OCI-LY7 (cell line): ENCODE results near the gene SMG9. TPM values are rescaled to one million over a fixed set of nuclear protein-coding genes. Genes with fewer than 3 reads are reported as not detected.

Experiments used
- BruUV-seq: library from RNA; stranded (reverse); fragments of 400-500 nt; replicated peaks from 2 replicates; lab custom pipeline; 2021; lab: Mats Ljungman, UMichigan
- CTCF ChIA-PET: fragments of 300-600 bp; sonication (Branson Sonifier 250); formaldehyde crosslinking; loops from one replicate; lab custom pipeline; 2022; ENCODE audit warnings: antibody characterized with exemption; ENCODE audit not compliant: unreplicated experiment; lab: Charles Lee
- POLR2A ChIA-PET: fragments of 300-600 bp; sonication (Branson Sonifier 250); formaldehyde crosslinking; loops from one replicate; lab custom pipeline; 2022; ENCODE audit warnings: antibody characterized with exemption; lab: Charles Lee
- DNase-seq: peaks from one replicate; pipeline ENCODE4 v3.0.0-alpha.2; 2015; ENCODE audit warnings: low spot score
- H2AFZ ChIP-seq: fragments of 200-600 bp; sonication (generic), shearing (Covaris generic); 2 replicates; pipeline ENCODE4 v1.6.1; 2014; ENCODE audit warnings: mild to moderate bottlenecking, antibody characterized with exemption, low read length, moderate library complexity
- H3K27ac ChIP-seq: fragments of 200-600 bp; sonication (generic); 2 replicates; pipeline ENCODE4 v1.5.1; 2014; ENCODE audit warnings: mixed run types, low read depth, mild to moderate bottlenecking, moderate library complexity, low read length, inconsistent platforms; ENCODE audit not compliant: poor library complexity, severe bottlenecking
- H3K36me3 ChIP-seq: fragments of 200-600 bp; sonication (generic); 2 replicates; pipeline ENCODE4 v1.6.1; 2014; ENCODE audit warnings: mild to moderate bottlenecking, antibody characterized with exemption, low read length, moderate library complexity, mixed read lengths; ENCODE audit not compliant: insufficient read depth
- H3K4me1 ChIP-seq: fragments of 200-600 bp; sonication (generic); 2 replicates; pipeline ENCODE4 v1.5.1; 2014; ENCODE audit warnings: mild to moderate bottlenecking, low read length; ENCODE audit not compliant: insufficient read depth, poor library complexity, severe bottlenecking
- H3K4me2 ChIP-seq: fragments of 200-600 bp; sonication (generic); 2 replicates; pipeline ENCODE4 v1.6.1; 2014; ENCODE audit warnings: mild to moderate bottlenecking, low read length
- H3K4me3 ChIP-seq: fragments of 200-600 bp; sonication (generic); 2 replicates; pipeline ENCODE4 v1.5.1; 2014; ENCODE audit warnings: mild to moderate bottlenecking, low read depth, low read length; ENCODE audit not compliant: poor library complexity, severe bottlenecking
- H3K79me2 ChIP-seq: fragments of 200-600 bp; sonication (generic); 2 replicates; pipeline ENCODE4 v1.6.1; 2016; ENCODE audit warnings: low read depth, mild to moderate bottlenecking, low read length, moderate library complexity, mixed read lengths; ENCODE audit not compliant: insufficient read depth
- H3K9me2 ChIP-seq: fragments of 200-600 bp; sonication (generic); 2 replicates; pipeline ENCODE4 v1.6.1; 2016; ENCODE audit warnings: mild to moderate bottlenecking, low read length, mixed read lengths; ENCODE audit not compliant: insufficient read depth
- H3K9me3 ChIP-seq: fragments of 200-600 bp; sonication (generic); 2 replicates; pipeline ENCODE4 v1.6.1; 2014; ENCODE audit warnings: mild to moderate bottlenecking, mixed run types, low read length, mixed read lengths
- H4K20me1 ChIP-seq: fragments of 200-600 bp; sonication (generic); 2 replicates; pipeline ENCODE4 v1.6.1; 2014; ENCODE audit warnings: mild to moderate bottlenecking, antibody characterized with exemption, low read length, moderate library complexity, mixed read lengths; ENCODE audit not compliant: insufficient read depth
- CTCF ChIP-seq: fragments of 200-600 bp; sonication (generic); conservative IDR thresholded peaks from 2 replicates; pipeline ENCODE4 v1.5.1; 2014; ENCODE audit warnings: mild to moderate bottlenecking, antibody characterized with exemption, low read length, moderate library complexity, mixed read lengths
- EZH2phosphoT487 ChIP-seq: fragments of 200-600 bp; sonication (generic); IDR thresholded peaks from 2 replicates; pipeline ENCODE4 v1.6.1; 2018; ENCODE audit warnings: low read depth, borderline replicate concordance, mild to moderate bottlenecking, mixed run types, antibody characterized with exemption, low read length, moderate library complexity, mixed read lengths
- intact Hi-C: fragments of 100-400 bp; cut with micrococcal nuclease; formaldehyde crosslinking; loops from one replicate; pipeline ENCODE4 v1.10.0; 2022; ENCODE audit not compliant: unreplicated experiment
- total RNA-seq, 2 experiments: library from RNA; depleted of rRNA in 1 of 2; stranded (reverse); fragments of >200 nt in 1 of 2; shearing (Covaris generic) in 1 of 2; gene quantifications; 2 replicates each; pipeline ENCODE4 v1.2.3, GENCODE V29; 2014 to 2022

Gene SMG9
- total RNA-seq, 2 experiments from 2014 or later: 65.6 to 75.5 TPM

- Histone ChIP-seq H3K36me3 (peaks cover 95% of the 10 kb centered on the region), H3K4me3 (no peak overlapping the region), H3K9me3 (no peaks in the 10 kb centered on the region), H3K79me2 (no peaks in the 10 kb centered on the region), H3K9me2 (no peaks in the 10 kb centered on the region), H2AFZ (no peak overlapping the region), H4K20me1 (no peaks in the 10 kb centered on the region), H3K27ac (no peak overlapping the region), H3K4me2 (no peak overlapping the region), H3K4me1 (no peaks in the 10 kb centered on the region)
- no TSS peak for BruUV-seq
- DNase-seq: no peak
- intact Hi-C loops: no loop called here
- CTCF ChIA-PET: no interaction called here
- TF ChIP-seq CTCF: no peak
- no peak for TF ChIP-seq EZH2phosphoT487
- POLR2A ChIA-PET: no interaction called here
These were observed 19.7 kb downstream of the SMG9 start for GRCh38 chr19:43735013-43735412.

- Histone ChIP-seq H3K9me2 (no peaks in the 10 kb centered on the region), H3K9me3 (no peaks in the 10 kb centered on the region), H3K27ac (no peak overlapping the region), H3K79me2 (no peaks in the 10 kb centered on the region), H2AFZ (no peak overlapping the region), H3K4me1 (no peaks in the 10 kb centered on the region), H4K20me1 (no peaks in the 10 kb centered on the region), H3K4me3 (no peak overlapping the region), H3K36me3 (peaks cover 89% of the 10 kb centered on the region), H3K4me2 (no peak overlapping the region)
- CTCF ChIA-PET: no interaction called here
- intact Hi-C loops: no loop called here
- no TSS peak for BruUV-seq
- TF ChIP-seq EZH2phosphoT487 (no peak), CTCF (no peak)
- POLR2A ChIA-PET: no interaction called here
- DNase-seq: no peak
These were observed 22.9 kb downstream of the SMG9 start for GRCh38 chr19:43731846-43732245.

GRCh38 chr19:43731346-43731745 is 23.4 kb downstream of the SMG9 start:
- BruUV-seq: no TSS peak
- CTCF ChIA-PET: no interaction called here
- TF ChIP-seq EZH2phosphoT487 (no peak), CTCF (no peak)
- Histone ChIP-seq H3K9me3 (no peaks in the 10 kb centered on the region), H3K4me1 (no peaks in the 10 kb centered on the region), H4K20me1 (no peaks in the 10 kb centered on the region), H3K4me3 (no peak overlapping the region), H3K79me2 (no peaks in the 10 kb centered on the region), H3K9me2 (no peaks in the 10 kb centered on the region), H3K36me3 (peaks cover 84% of the 10 kb centered on the region), H2AFZ (no peak overlapping the region), H3K4me2 (no peak overlapping the region), H3K27ac (no peak overlapping the region)
- no peak for DNase-seq
- POLR2A ChIA-PET: no interaction called here
- intact Hi-C loops: no loop called here
